OCI-LY7 (cell line): ENCODE measurements around the gene GTPBP2.

Experiments used
- EZH2phosphoT487 ChIP-seq: fragments of 200-600 bp; sonication (generic); IDR thresholded peaks from 2 replicates; pipeline ENCODE4 v1.6.1; 2018; ENCODE audit warnings: low read depth, borderline replicate concordance, mild to moderate bottlenecking, mixed run types, antibody characterized with exemption, low read length, moderate library complexity, mixed read lengths
- TF ChIP-seq, protein P1 (sequence below): fragments of 200-600 bp; sonication (generic); conservative IDR thresholded peaks from 2 replicates; pipeline ENCODE4 v1.5.1; 2014; ENCODE audit warnings: mild to moderate bottlenecking, antibody characterized with exemption, low read length, moderate library complexity, mixed read lengths

DNA sequence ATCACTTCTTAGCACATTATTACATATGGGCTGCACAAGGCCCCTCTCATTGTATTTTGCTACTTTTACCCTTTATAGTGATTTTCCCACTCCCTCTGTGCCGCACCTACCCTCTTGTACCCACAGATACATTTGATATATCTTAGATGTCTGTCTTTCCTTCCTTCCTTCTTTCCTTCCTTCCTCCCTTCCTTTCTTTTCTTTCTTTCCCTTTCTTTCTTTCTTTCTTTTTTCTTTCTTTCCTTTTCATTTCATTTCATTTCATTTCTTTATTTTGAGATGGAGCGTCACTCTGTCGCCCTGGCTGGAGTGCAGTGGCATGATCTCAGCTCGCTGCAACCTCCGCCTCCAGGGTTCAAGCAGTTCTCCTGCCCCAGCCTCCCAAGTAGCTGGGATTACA, 40.9 kb downstream of the GTPBP2 start:
- TF ChIP-seq, protein P1, sequence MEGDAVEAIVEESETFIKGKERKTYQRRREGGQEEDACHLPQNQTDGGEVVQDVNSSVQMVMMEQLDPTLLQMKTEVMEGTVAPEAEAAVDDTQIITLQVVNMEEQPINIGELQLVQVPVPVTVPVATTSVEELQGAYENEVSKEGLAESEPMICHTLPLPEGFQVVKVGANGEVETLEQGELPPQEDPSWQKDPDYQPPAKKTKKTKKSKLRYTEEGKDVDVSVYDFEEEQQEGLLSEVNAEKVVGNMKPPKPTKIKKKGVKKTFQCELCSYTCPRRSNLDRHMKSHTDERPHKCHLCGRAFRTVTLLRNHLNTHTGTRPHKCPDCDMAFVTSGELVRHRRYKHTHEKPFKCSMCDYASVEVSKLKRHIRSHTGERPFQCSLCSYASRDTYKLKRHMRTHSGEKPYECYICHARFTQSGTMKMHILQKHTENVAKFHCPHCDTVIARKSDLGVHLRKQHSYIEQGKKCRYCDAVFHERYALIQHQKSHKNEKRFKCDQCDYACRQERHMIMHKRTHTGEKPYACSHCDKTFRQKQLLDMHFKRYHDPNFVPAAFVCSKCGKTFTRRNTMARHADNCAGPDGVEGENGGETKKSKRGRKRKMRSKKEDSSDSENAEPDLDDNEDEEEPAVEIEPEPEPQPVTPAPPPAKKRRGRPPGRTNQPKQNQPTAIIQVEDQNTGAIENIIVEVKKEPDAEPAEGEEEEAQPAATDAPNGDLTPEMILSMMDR, result no peak
- no peak for TF ChIP-seq EZH2phosphoT487
